UCSD-AML1 (cell line): ENCODE measurements around the gene ADGRG6.

Experiments used
- DNase-seq: peaks from one replicate; lab custom pipeline; 2025; ENCODE audit not compliant: unreplicated experiment; lab: John Stamatoyannopoulos, UW

The ADGRG6 gene

DNA sequence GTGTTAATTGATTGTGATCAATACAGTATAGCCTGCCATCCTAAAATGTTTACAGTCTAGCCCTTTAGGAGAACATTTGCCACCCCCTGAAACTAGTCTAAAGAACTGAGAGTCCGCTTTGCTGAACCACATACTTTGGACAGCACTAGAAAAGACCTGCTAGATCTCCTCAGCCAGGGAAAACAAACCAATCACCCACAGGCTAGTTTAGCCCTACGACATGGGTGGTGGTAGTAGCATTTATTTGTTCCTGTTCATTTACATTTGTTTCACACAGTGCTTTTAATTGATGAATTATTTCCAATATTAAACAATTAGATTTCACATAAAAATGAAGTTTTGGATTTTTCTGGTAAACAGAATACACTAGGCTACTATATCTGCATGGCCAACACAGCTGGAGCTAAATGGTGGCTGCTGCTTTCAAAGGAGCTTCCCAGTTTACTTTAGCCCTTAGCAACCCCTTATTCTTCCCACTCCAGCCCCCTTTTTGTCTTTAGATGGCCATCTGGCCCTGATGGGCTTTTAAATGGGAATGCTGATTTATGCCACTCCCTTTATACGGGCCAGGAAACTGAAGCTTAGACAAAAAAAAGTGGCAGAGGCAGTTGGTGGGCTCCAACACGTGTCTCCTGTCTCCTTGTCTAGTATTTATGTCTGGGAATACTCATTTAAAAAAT, 72.4 kb downstream of the ADGRG6 start:
- no peak for DNase-seq

- DNase-seq: no peak
Observed at GRCh38 chr6:142374965-142375733, 73.3 kb downstream of the ADGRG6 start.

DNA sequence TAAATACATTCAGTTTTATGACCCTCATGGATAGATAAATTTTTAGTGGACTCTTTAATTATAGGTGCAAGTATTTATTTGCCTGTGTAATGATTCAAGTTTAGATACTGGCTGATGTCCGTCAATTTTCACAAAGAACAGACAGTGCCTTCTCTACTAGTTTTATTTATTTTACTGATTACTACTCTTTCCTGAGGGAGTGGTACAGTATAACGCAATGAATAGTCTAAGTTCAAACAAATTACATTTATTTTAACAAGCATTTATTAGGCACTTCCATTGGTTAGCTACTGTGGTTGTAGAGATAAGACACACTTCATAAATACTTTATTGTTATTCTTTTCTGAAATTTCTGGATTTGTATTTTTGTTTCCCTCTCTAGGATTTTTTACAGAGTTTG, 74.3 kb downstream of the ADGRG6 start:
- DNase-seq: no peak

DNA sequence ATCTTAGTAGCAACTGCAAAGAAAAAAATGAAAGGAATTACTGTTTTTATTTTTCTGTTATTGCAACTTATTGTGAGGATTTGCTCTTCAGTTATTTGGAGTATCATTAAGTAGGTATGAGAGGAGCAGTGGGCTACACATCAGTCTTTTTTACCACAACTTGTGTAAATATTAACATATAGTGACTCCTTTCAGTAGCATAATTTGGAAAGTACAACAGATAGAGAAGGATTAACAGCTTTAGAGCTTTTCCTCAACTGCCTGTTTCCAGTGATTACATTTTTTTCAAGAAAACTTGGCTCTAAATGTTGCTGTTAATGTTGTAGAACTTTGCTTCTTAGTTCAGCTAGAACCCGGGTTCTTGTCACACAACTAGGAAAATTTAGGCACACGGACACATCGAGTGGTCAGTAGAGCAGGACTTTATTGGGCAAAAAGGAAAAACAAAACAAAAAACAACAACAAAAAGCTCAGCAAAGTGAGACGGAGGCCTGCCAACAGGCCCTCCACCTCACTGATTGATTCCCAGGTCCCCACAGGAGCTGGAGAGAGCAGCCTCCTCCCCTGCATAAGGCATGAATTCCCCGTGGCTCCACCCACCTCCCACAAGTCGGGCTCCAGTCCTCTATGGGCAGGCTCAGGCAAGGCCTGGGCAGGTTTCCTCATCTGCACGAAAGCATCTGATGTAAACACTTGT, 75.1 kb downstream of the ADGRG6 start:
- DNase-seq: no peak

DNA sequence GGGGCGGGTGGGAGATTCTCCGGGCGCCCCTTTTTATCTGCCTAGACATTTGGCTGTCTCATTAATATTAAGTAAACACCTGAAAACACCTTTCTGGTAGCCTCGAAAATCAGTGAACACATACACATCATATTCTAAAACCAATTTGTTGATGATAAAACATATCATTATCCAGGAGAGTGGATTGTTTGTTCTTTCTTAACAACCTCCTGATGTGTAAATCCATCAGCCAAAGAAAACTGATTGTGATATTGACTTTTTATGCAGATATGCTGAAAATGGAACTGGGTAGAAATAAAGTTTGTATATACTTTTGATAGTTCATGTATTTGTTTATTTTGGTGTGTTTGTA, 75.7 kb downstream of the ADGRG6 start:
- DNase-seq: no peak

- DNase-seq: no peak
Observed at GRCh38 chr6:142378138-142378875, 76.5 kb downstream of the ADGRG6 start.

GRCh38 chr6:142380626-142381025, 78.8 kb downstream of the ADGRG6 start:
- DNase-seq: peak; percentile 6

- no peak for DNase-seq
Observed at GRCh38 chr6:142381181-142381580, 79.4 kb downstream of the ADGRG6 start.

DNA sequence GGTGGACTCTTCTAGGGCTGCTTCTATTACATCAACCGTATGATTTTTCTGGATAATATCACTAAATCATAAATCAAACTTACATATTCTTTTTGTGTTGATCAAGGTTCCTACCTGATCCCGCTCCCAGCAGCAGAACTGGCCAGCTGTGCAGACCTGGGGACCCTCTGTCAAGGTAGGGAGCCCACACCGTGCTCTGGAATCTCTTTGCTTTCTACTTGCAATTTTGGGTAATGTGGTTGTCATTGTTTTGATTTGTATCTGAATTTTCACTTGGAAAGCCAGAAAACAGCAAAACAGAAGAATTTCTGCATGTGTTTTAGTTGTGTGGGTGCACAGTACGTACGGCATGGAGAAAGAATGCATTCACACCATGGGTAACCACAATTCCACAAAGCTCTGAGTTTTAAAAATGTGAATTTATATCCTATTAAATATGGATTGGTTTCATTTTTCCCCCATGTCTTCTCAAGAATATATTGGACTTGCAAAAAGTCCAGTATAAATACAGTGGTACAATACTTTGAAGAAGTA, 80.1 kb downstream of the ADGRG6 start:
- DNase-seq: no peak

DNA sequence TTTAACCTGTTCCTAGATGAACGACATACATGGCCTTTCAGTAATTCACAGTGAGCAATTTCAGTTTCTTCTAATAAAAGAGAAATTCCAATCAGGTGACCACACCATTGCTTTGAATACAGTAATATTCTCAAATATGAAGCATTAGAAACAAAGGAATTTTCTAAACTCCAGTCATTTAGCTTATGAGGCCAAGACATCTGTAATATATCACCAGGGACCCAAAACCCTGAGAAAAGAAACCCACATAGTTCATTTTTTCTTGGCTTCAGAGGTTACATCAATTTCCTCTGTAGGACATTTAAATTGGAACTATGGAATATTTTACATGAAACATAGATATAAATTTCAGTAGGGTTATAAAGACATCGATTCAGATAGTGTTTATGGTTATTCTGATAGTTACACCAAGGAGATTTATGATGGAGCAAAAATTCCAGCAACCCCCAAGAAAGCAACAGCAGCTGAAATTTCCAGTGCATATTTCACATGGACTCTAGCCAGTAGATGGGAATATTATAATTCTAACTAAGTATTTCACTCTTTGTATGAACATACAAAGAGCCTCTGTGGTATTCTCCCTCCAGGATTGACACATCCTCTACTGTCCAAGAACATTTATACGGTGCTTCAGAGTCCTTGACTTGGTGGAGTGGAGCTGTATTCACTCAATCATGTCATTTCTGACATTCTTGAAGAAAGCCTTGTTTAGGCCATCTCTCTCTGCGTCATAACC, 82.9 kb downstream of the ADGRG6 start:
- no peak for DNase-seq

DNA sequence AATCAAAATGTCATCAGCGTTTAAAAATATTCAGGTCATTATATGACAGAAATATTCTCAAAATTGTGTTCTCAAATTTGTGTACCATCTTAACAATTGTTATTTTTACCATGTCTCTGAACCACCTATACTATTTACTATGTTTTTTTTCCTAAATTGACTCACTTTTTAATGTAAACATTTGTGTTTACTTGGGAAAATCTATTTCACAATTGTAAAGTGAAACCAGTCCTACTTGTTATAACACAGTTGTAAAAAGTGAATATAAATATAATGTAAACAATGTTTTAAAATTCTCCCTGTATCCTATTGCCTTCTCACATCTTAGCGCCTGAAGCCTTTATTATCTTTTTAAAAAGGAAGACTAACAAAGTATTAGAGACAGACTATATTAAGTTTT, 83.5 kb downstream of the ADGRG6 start:
- no peak for DNase-seq

DNA sequence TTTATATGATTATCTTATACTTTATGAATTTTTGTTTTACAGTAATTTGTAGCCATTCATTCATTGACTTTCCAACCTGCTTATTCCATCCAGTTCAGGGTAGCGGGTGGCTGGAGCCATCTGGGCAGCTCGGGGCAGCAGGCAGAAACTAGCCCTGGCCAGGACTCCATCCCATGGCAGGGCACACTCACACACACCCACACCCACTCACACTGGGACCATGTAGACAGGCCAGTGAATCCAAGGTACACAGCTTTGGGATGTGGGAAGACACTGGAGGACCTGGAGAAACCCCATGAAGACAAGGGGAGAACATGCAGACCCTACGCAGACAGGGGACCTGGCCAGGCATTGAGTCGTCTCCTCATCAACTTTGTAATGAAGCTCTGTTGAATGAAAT, 84.8 kb downstream of the ADGRG6 start:
- DNase-seq: peak; percentile 5

- no peak for DNase-seq
Observed at GRCh38 chr6:142387997-142388815, 86.4 kb downstream of the ADGRG6 start.

DNA sequence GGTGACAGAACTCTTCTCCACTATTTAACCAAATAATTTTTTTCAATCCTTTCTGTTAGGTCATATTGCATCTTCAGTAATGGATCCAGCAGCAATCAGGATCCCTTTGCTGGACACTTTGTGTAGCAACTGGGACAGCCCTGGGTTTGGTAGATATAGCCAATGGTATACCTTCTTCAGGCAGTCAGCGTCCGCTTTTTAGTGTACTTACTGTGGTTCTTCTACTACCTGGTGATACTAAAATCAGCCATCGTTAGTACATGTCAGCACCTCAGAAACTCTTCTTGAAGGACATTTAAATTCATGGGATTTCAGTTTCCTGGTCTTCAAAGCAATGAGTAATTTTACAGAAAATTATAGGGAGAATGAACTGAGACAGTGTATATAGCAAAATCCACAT, 93.5 kb downstream of the ADGRG6 start:
- no peak for DNase-seq

- no peak for DNase-seq
Observed at GRCh38 chr6:142395768-142396231, 94.0 kb downstream of the ADGRG6 start.

DNA sequence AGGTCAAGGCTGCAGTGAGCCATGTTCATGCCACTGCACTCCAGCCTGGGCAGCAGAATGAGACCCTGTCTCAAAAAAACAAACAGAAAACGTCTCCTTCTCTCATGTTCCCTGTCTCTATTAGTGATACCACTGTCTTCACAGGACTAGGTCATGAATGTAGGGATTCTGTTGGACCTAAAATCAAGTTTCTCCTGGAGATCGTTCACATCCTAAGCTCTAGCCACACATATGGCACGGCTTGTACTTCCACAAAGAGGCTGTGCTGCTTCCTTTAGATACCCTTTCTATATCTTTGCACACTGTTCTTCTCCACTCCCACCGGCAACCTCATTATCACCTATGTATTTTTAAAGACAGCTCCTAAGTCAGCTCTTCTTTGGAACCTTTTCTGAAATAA, 96.5 kb downstream of the ADGRG6 start:
- no peak for DNase-seq

- DNase-seq: no peak
Observed at GRCh38 chr6:142399739-142400138, 97.9 kb downstream of the ADGRG6 start.

DNA sequence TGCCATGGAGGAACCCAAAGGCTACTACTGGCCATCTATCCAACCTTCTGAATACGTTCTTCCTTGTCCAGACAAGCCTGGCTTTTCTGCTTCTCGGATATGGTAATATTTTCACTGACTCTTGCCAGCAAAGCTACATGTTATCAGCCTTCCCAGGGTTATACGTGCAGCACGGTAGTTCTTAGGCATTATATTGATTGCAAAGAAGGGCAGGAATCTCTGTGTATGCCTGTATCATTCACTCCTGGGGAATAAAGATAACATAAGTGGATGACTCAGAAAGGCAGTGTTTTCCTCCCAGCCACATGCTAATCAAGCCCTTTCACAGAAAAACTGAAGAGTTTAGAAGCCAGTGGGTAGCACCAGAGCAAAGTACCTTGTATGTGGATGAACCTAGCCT, 98.7 kb downstream of the ADGRG6 start:
- DNase-seq: no peak

- no peak for DNase-seq
Observed at GRCh38 chr6:142401838-142402237, 100.0 kb downstream of the ADGRG6 start.

GRCh38 chr6:142404751-142405150, 102.9 kb downstream of the ADGRG6 start:
- DNase-seq: no peak
